DND-41 (cell line): ENCODE measurements around the gene IGFBP4.

Source experiments
- EZH2 ChIP-seq: IDR thresholded peaks from 3 replicates; pipeline ENCODE4 v1.6.1; 2012; ENCODE audit warnings: borderline replicate concordance, low read depth, mild to moderate bottlenecking, moderate library complexity, low read length, inconsistent platforms; ENCODE audit not compliant: severe bottlenecking
- TF ChIP-seq, protein P1 (sequence below): IDR thresholded peaks from 2 replicates; pipeline ENCODE4 v1.5.1; 2012; ENCODE audit warnings: borderline replicate concordance, low read length, moderate library complexity, mild to moderate bottlenecking; ENCODE audit not compliant: poor library complexity, severe bottlenecking; ENCODE audit errors: extremely low read depth

DNA sequence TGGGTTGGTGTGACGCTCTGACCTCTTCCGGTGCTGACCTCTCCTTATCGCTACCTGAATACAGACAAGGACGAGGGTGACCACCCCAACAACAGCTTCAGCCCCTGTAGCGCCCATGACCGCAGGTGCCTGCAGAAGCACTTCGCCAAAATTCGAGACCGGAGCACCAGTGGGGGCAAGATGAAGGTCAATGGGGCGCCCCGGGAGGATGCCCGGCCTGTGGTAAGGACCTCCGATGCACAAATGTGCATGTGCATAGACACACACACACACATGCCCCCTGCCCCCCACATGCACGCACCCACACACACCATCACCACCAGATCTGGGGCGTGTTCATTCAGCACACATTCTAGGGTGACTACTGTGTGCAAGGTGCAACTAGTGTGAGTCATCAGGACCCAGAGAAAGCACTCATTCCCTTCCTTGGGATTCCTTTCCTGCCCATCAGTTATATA, 9.7 kb downstream of the IGFBP4 start:
- TF ChIP-seq, protein P1, sequence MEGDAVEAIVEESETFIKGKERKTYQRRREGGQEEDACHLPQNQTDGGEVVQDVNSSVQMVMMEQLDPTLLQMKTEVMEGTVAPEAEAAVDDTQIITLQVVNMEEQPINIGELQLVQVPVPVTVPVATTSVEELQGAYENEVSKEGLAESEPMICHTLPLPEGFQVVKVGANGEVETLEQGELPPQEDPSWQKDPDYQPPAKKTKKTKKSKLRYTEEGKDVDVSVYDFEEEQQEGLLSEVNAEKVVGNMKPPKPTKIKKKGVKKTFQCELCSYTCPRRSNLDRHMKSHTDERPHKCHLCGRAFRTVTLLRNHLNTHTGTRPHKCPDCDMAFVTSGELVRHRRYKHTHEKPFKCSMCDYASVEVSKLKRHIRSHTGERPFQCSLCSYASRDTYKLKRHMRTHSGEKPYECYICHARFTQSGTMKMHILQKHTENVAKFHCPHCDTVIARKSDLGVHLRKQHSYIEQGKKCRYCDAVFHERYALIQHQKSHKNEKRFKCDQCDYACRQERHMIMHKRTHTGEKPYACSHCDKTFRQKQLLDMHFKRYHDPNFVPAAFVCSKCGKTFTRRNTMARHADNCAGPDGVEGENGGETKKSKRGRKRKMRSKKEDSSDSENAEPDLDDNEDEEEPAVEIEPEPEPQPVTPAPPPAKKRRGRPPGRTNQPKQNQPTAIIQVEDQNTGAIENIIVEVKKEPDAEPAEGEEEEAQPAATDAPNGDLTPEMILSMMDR, result no peak
- no peak for TF ChIP-seq EZH2
